OCI-LY7 (cell line): Measurements from ENCODE around the gene TAF1B.

Source experiments
- CTCF ChIP-seq: fragments of 200-600 bp; sonication (generic); conservative IDR thresholded peaks from 2 replicates; pipeline ENCODE4 v1.5.1; 2014; ENCODE audit warnings: mild to moderate bottlenecking, antibody characterized with exemption, low read length, moderate library complexity, mixed read lengths
- EZH2phosphoT487 ChIP-seq: fragments of 200-600 bp; sonication (generic); IDR thresholded peaks from 2 replicates; pipeline ENCODE4 v1.6.1; 2018; ENCODE audit warnings: low read depth, borderline replicate concordance, mild to moderate bottlenecking, mixed run types, antibody characterized with exemption, low read length, moderate library complexity, mixed read lengths

- no peak for TF ChIP-seq CTCF
- no peak for TF ChIP-seq EZH2phosphoT487
These were observed 109.0 kb downstream of the TAF1B start for GRCh38 chr2:9952286-9952737.
